OCI-LY3 (cell line): ENCODE measurements around the gene CDT1.

Source experiments
- H2AFZ ChIP-seq: fragments of 200-600, 300-600 bp; shearing (Covaris generic); 2 replicates; pipeline ENCODE4 v1.6.0; 2014; ENCODE audit warnings: antibody characterized with exemption, low read depth, low read length
- H3K27ac ChIP-seq: fragments of 200-600, 300-600 bp; sonication (generic); 2 replicates; pipeline ENCODE4 v1.5.1; 2014; ENCODE audit warnings: mild to moderate bottlenecking, low read length, moderate library complexity, mixed read lengths
- H3K27me3 ChIP-seq: fragments of 200-600, 300-600 bp; sonication (generic); 2 replicates; pipeline ENCODE4 v1.6.1; 2014; ENCODE audit warnings: low read depth, low read length, mixed read lengths
- H3K36me3 ChIP-seq: fragments of 200-600, 300-600 bp; sonication (generic); replicated peaks from 2 replicates; pipeline ENCODE3; 2014; ENCODE audit warnings: low read depth, low read length, mixed read lengths
- H3K4me1 ChIP-seq: fragments of 300-600, 200-600 bp; sonication (generic); 2 replicates; pipeline ENCODE4 v1.6.1; 2014; ENCODE audit warnings: low read length, mixed read lengths
- H3K4me2 ChIP-seq: fragments of 200-600, 300-600 bp; sonication (generic); 2 replicates; pipeline ENCODE4 v1.6.1; 2014; ENCODE audit warnings: low read length, mixed read lengths
- H3K4me3 ChIP-seq: fragments of 300-600, 200-600 bp; sonication (generic); 2 replicates; pipeline ENCODE4 v1.5.1; 2014; ENCODE audit warnings: antibody characterized with exemption, mild to moderate bottlenecking, low read length, moderate library complexity
- H3K79me2 ChIP-seq: fragments of 300-600, 200-600 bp; shearing (Covaris generic); 2 replicates; pipeline ENCODE4 v1.6.1; 2014; ENCODE audit warnings: mild to moderate bottlenecking, low read length, mixed read lengths
- H3K9ac ChIP-seq: fragments of 300-600, 200-600 bp; shearing (Covaris generic); 2 replicates; pipeline ENCODE4 v1.6.0; 2014; ENCODE audit warnings: mild to moderate bottlenecking, low read length, moderate library complexity
- H3K9me3 ChIP-seq: fragments of 200-600, 300-600 bp; shearing (Covaris generic); 2 replicates; pipeline ENCODE4 v1.6.1; 2014; ENCODE audit warnings: low read length, mixed read lengths; ENCODE audit not compliant: insufficient read depth
- H4K20me1 ChIP-seq: fragments of 200-600, 300-600 bp; sonication (generic); 2 replicates; pipeline ENCODE4 v1.6.1; 2016; ENCODE audit warnings: low read length, mixed read lengths; ENCODE audit not compliant: insufficient read depth
- CTCF ChIP-seq: fragments of 200-600, 300-600 bp; sonication (generic); IDR thresholded peaks from 2 replicates; pipeline ENCODE4 v1.5.1; 2014; ENCODE audit warnings: antibody characterized with exemption, low read length, low read depth
- EZH2phosphoT487 ChIP-seq: fragments of 200-600 bp; shearing (Covaris generic); IDR thresholded peaks from 2 replicates; pipeline ENCODE4 v1.6.1; 2018; ENCODE audit warnings: antibody characterized with exemption, mixed run types, low read depth

CDT1 gene

DNA sequence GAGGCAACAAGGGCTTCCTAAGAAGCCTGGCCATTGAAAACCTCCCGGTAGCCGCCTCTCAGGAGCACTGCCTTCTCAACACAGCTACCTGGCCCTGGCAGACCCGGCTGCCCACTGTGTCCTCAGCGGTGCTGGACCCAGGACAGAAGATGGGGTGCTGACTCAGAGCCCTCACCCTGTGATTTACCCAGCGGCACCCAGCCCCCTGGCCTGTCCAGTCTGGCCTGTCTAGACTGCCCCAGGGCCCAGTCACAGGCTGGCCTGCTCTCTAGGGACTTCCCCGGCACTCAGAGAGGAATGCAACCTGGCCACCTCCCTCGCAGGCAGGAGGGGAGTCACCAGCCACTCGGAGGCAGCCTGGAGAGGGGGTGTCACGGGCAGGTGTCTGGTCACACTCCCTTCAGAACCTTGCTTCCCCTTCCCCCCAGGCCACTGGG is 38.7 kb upstream of the CDT1 start:
- Histone ChIP-seq H3K9ac (no peak overlapping the region), H3K79me2 (peaks cover 7% of the 10 kb centered on the region; the same call in 1 of the 2 replicates), H3K4me1 (peaks cover 9% of the 10 kb centered on the region), H3K9me3 (no peaks in the 10 kb centered on the region), H3K27ac (no peak overlapping the region), H3K36me3 (no peaks in the 10 kb centered on the region), H3K4me3 (no peak overlapping the region), H3K27me3 (no peaks in the 10 kb centered on the region), H4K20me1 (0 out of 2 replicates have a peak, but pooled peaks cover 3% of the 10 kb centered on the region), H2AFZ (no peak overlapping the region), H3K4me2 (no peak overlapping the region)
- TF ChIP-seq CTCF (no peak), EZH2phosphoT487 (no peak)

DNA sequence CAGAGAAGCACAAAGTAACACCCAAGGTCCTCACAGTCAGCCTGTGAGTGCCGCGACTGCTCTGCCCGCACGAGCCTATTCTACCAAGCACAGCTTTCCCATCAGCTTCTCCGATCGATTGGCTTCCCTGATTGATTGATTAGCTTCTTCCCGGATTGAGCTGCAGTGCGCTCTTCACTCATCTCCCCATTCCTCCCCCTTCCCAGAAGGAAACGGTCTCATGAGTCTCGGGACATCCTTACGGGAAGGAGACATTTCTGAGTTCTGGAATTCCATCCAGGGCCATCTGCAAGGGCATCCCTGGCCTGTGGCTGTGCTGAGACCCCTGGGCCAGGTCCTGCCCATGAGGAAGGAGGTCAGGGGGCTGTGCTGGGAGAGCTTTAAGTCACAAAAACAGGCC is 36.6 kb upstream of the CDT1 start:
- Histone ChIP-seq H3K79me2 (peaks cover 7% of the 10 kb centered on the region; the same call in 1 of the 2 replicates), H4K20me1 (0 out of 2 replicates have a peak, but pooled peaks cover 3% of the 10 kb centered on the region), H3K9ac (no peak overlapping the region), H3K27ac (no peak overlapping the region), H3K4me2 (no peak overlapping the region), H3K4me3 (no peak overlapping the region), H2AFZ (no peak overlapping the region), H3K4me1 (peaks cover 9% of the 10 kb centered on the region), H3K9me3 (no peaks in the 10 kb centered on the region), H3K36me3 (no peaks in the 10 kb centered on the region), H3K27me3 (no peaks in the 10 kb centered on the region)
- TF ChIP-seq CTCF (no peak), EZH2phosphoT487 (no peak)

- Histone ChIP-seq H3K9ac (no peak overlapping the region), H3K27ac (no peak overlapping the region), H3K4me2 (no peak overlapping the region), H4K20me1 (0 out of 2 replicates have a peak, but pooled peaks cover 3% of the 10 kb centered on the region), H3K36me3 (no peaks in the 10 kb centered on the region), H3K4me3 (no peak overlapping the region), H3K4me1 (peaks cover 9% of the 10 kb centered on the region), H3K27me3 (no peaks in the 10 kb centered on the region), H3K79me2 (peaks cover 7% of the 10 kb centered on the region; the same call in 1 of the 2 replicates), H2AFZ (no peak overlapping the region), H3K9me3 (no peaks in the 10 kb centered on the region)
- TF ChIP-seq EZH2phosphoT487, result no peak
- TF ChIP-seq CTCF, result no peak
Observed at GRCh38 chr16:88767546-88768070, 36.0 kb upstream of the CDT1 start.

DNA sequence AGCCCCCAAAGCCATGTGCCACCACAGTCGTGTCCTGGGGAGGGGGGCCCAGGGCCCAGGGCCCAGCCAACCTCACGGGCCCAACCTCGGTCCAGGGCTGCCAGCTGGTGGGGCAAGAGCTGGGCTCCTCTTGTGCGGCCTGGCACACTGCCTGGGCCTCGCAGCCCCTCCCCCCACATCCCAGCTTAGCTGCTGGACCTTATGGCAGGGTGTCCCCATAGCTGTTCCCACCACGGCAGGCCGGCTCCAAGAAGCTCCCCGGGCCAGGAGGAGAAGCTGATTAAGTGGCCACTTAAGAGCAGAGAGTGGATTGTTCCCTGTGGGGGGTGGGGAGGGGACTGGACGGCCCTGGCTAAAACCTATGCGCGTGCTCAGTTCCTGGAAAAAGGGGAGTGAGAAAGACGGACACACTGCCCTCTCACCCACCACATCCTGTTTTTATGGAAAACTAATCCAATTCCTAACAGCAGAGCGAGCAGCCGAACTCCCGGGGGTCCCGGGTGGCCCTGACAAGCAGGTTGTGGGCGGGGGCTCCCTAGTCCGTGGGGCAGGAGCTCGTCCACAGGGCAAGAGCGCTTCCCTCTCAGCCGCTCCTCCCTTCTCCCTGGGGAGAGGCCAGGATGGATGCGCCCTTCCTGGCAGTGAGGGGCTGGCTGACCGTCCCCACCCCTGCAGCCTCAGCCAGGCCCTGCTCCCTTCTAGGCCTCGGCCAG is 35.4 kb upstream of the CDT1 start:
- Histone ChIP-seq H3K4me2 (no peak overlapping the region), H3K4me3 (no peak overlapping the region), H3K4me1 (peaks cover 9% of the 10 kb centered on the region), H2AFZ (no peak overlapping the region), H3K36me3 (no peaks in the 10 kb centered on the region), H3K9me3 (no peaks in the 10 kb centered on the region), H3K79me2 (peaks cover 7% of the 10 kb centered on the region; the same call in 1 of the 2 replicates), H3K27me3 (no peaks in the 10 kb centered on the region), H3K27ac (no peak overlapping the region), H3K9ac (no peak overlapping the region), H4K20me1 (0 out of 2 replicates have a peak, but pooled peaks cover 3% of the 10 kb centered on the region)
- no peak for TF ChIP-seq EZH2phosphoT487
- TF ChIP-seq CTCF, result no peak
